NCI-H2196 (cell line): ENCODE data around the gene CDH13.

Source experiments
- DNase-seq: peaks from one replicate; lab custom pipeline; 2025; ENCODE audit not compliant: unreplicated experiment; lab: John Stamatoyannopoulos, UW

CDH13 gene

DNA sequence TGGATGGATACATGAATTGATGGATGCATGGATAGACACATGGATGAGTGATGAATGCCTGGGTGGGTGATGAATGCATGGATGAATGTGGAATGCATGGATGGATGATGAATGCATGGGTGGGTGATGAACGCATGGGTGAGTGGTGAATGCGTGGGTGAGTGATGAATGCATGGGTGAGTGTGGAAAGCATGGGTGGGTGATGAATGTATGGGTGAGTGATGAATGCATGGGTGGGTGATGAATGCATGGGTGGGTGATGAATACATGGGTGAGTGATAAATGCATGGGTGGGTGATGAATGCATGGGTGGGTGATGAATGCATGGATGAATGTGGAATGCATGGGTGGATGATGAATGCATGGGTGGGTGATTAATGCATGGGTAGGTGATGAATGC, 1097.1 kb downstream of the CDH13 start:
- no peak for DNase-seq

DNA sequence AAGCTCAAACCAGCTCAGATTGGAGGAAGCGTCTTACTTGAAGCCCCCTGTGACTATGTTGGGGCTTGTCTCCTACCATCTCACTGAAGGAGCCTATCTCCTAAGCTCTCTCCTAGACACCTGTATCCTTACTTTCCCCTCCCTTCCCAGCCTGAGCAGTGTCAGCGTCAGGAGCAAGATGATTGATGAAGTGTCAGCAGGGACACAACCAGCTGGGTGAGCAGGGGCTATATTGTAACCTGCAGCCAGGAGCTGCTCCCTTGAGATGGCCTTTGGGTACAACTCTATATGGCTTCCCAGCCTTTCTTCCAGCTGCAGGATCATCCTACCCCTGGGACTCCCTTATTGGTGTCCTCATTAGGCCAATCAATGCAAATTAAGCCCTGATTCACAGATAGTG, 1097.8 kb downstream of the CDH13 start:
- DNase-seq = no peak

DNA sequence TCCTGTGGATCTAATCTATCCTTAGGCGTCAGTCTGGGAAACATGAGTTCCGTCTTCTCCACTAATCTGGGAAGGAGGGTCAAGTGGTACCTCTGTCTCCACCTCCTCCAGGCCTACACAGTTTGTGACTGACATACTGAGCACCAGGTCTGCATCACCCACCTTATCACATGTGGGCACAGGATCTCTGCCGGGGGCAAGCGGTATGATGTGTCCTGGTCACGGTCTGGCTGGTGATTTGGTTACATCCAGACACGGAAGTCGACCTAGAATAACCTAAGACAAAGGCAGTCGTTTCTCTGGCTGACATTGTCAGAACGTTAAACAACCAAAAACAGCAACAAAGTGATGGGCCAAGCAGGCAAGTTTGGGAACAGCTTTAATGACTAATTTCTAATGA, 1098.5 kb downstream of the CDH13 start:
- no peak for DNase-seq

DNA sequence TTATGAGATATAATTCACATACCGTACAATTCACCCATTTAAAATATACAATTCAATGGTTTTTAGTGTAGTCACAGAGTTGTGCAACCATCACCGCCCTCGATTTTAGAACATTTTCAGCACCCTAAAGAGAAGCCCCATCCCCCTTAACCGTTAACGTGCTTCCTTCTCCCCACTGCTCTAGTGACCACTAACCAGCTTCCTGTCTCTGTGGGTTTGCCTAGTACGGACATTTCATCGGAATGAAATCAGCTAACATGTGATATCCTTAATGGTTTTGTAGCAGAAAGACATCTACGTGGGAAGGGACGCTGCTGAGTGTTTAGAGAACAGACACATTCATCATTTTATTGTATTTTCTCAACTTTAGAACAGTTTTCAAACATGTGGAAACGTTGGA, 1100.2 kb downstream of the CDH13 start:
- no peak for DNase-seq

DNA sequence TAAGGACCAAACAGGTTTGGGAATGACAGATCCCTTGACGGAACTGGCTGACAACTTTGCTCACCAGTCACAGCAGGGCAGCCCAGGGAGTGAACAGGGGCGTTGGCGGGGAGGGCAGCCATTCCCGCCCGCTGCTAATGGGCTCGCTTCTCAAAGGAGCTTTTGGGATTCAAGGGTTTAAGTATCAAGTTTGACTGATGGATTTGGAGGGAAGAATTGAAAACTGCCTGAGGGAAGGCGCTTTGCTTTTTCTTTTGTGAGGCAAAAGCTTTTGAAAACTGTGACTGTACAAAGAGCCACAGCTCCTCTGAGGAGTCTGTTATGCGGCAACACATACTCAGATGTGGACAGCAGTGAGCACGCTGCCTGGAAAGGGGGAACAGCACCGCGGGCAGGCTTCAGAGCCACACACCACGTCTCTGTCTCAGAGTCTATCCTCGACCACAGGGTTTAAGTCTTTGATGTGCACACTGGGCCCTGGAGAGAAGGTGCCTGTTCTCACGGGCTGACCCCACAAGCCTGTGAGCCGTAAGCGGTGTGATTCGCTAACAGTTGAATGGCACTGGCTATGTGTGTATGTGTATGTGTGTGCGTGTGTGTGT, 1101.1 kb downstream of the CDH13 start:
- DNase-seq = no peak

DNA sequence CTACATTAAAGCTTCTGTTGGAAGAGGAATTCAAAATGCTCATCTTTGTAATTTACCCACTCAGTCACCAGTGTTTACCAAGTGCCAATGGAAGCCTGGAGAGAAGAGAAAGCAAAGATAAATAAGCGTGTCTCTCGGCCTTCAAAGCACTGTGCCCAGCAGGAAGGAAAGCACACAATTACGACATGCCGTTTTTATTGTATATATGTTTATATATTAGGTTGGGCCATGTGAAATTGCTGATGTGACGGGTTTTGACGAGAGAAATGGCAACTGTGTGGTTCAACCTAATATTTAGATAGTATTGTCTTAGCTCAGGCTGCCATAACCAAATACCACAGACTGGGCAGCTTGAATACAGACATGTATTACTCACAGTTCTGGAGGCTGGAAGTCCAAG, 1101.7 kb downstream of the CDH13 start:
- no peak for DNase-seq

DNA sequence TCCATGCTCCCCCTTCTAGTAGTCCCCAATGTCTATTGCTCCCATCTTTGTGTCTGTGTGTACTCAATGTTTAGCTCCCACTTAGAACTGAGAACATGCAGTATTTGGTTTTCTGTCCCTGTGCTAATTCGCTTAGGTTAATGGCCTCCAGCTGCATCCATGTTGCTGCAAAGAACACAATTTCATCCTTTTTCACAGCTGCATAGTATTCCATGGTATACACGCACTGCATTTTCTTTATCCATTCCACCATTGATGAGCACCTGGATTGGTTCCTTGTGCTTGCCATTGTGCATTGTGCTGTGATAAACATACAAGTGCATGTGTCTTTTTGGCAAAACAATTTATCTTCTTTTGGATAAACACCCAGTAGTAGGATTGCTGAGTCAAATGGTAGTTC, 1104.0 kb downstream of the CDH13 start:
- no peak for DNase-seq

DNA sequence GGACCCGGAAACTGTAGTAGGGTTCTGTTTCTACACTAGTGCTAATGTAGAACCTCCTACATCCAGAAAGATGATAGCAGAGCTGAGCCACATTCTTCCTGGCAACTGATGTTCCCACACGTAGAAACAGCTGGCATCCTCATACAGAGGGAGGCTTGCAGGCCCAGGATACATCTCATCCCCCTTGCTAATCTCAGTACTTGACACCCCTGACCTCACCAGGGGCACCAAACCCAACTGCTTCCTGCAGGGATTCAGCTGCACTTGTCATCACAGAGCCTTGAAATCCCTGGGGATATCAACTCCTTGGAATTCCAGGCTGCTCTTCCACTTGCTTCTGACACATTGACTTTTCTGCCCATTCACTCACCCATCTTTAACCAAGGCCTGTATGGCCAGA, 1105.8 kb downstream of the CDH13 start:
- no peak for DNase-seq

DNA sequence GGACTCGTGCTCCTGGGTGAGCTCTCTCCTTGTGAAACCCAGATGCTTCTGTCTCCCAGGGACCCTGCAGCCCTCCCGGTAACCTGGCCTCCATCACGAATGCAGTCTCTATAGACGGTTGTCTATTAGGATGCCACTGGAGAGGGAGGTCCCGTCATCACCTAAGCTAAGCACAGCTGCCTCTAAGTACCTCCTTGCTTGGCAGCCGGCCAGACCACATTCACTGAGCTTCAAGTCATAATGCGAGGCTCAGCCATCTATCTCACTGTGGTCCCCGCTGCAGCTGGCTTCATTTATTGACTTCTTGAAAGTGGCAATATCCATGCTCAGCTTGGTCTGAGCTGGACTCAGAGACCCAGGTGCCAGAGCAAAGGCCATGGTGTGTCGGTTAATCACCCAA, 1106.5 kb downstream of the CDH13 start:
- DNase-seq = peak; percentile 64

DNA sequence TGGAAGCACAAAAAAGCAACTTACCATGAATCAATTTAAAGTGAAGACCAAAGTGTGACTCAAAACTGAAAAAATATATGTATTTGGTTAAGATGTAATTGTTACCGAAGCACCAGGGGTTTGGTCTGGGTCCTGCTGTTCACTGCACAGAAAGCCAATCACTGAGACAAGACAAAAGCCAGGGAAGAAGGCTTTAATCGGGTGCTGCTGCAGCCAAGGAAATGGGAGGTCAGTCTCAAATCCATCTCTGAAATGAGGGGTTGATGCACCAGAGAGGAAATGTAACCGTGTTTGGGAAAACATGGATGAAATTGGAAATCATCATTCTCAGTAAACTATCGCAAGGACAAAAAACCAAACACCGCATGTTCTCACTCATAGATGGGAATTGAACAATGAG, 1107.4 kb downstream of the CDH13 start:
- DNase-seq = no peak

DNA sequence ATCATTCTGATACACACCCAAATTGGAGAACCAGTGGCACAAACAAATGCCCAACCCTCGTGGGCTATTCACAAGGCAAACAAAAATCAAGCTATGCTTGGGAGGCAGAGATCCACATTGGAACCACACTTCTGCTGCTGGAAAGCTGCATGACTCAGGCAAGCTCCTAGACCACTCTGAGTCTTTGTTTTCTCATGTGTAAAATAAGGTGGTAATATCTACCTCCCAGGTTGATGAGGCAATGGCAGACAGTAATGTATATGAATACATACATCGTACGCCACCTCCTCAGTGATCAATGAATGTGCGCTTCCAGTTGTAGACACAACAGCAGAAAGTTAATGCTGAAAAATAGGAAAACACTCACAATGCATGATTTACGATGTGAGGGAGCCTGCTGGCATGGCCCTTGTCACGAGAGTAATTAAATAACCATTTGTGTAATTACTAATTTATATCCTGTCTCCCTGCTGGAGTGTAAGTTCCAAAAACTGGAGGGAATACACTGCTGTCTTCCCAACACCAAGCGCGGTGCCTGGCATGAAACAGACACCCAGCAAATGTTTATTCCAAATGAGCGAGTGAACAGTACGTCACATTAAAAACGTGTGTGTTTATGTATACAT, 1111.1 kb downstream of the CDH13 start:
- DNase-seq = no peak

DNA sequence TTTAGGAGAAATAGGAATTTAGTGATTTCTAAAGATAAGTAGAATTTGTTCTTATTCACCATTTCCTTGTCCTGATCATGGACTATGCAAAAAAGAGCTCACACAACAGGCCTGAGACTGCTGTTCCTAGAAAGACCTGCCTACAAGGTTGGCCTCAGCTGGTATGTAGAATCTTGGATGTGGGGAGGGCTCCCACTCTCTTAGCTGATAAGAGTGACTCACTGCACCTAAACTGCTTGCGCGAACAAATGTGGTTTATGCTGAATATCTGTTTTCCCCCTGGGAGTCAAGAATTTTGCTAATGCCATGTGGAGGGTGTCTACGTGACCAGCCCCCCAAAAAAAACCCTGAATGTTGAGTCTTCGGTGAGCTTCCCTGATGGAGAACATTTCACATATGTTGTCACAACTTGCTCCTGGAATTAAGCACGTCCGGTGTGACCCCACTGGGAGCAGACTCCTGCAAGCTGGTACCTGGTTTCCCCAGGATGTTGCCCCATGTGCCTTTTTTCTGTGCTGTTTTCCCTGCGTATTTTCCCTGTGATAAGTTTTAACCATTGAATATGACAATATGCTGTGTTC, 1112.2 kb downstream of the CDH13 start:
- no peak for DNase-seq

DNA sequence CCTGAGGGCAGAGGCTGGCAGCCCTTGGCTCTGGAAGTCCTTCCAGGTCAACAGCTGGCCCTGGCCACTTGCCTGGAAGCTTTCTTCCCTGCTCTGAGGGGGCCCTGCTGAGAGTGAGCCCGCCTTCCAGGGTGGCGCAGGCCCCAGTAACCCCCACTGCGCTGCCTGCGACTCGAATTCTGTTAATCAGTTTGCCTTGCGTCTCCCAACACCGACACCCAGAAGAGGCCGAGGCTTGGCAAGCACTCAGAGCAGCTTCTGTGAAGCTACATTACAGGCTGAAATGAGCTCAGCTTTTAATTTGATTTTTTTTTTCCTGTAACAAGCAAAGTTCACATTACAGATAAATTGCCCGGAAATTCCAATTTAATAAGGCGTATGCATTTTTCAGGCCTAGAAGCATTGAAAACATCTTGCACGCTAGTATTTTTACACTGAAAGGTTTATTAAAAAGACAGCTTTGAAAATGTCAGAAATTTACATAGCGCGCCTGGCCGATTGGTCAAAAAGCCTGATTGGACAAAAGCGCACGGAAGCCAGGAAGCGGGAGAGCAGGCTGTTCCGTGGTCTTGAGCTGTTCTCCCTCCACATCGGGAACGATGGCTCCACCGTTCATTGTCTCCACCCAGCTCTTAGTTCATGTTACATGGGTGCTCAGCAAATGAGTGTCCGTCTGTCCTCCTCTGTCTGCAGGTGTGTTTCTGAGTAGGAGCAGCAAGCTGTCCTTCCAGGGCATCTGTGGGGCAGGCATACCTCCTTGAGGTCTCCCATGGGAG, 1115.5 kb downstream of the CDH13 start:
- DNase-seq = no peak

DNA sequence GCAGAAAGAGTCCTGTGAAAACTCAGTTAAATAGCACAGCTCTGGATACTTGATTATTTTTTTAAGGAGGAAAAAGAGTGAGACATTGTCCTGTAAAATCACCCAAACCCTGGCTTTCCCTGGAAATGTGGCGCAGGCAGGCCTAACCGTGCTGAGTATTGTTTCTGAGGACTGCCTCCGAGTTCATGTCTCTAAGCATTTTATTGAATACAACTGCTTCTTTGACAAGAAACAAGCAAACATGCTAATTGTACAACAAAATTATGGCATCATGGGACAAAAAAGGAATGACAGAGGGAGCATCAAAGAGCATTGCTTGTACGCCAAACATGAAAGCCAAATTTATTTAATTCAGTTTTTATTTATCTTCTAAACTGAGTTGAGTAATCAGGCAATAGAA, 1116.5 kb downstream of the CDH13 start:
- DNase-seq = no peak

DNA sequence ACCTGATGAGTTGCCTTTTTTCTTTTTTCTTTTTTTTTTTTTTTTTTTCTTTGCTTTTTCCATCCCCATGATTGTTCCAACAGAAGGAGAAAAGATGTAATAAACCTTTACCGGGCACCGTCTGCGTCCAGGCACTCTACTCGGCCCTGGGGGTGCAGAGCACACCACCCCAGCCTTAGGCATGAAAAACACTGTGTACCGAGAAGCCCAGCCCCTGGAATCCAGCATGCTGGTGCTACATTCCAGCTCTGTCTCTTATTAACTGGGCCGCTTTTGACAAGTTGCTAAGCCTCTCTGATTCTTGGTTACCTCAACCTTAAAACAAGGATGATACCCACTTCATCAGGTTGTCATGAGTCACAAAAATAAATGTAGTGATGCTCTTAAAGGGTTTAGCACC, 1117.0 kb downstream of the CDH13 start:
- DNase-seq = no peak

DNA sequence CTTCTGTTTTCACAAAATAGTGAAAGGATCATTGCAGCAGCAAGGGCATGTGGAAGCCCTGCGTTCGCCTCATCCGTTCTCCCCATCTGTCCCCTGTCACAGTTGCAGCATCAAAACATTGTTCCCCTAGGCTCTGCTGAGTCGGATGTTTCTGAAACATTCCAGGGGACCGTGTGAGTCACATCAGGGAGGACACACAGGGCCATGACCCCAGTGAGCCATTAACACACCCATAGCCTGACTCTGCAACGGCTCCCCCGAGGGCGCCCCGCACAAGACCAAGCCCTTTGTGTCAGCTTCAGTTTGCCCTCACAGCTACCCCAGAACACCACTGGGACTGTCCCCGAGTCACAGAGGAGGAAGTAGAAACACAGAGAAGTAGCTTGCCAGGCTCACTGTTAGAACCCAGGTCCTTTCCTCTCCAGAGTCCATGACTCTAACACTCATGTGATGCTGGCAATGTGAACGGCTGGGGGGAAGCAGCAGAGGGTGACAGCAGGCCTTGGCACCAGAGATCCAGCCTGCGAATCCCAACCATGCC, 1117.7 kb downstream of the CDH13 start:
- no peak for DNase-seq

DNA sequence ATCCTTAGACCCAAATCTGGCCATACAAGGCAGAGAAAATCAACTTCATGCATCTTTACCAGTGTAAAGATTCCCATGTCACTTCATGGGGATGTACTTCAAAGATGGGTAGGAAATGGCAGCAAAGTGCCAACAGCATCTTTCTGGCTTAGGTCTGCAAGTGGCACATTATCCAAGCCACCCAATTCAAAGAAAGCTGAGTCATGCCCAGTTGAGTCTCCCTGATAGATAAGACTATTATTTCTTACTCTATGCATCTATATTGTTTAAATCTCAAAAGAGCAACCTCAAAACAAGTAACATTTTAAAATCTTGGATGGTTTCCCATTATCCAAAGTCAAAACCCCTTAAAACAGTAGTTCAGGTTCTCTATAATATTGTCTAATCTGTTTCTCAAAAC, 1119.8 kb downstream of the CDH13 start:
- DNase-seq = no peak

DNA sequence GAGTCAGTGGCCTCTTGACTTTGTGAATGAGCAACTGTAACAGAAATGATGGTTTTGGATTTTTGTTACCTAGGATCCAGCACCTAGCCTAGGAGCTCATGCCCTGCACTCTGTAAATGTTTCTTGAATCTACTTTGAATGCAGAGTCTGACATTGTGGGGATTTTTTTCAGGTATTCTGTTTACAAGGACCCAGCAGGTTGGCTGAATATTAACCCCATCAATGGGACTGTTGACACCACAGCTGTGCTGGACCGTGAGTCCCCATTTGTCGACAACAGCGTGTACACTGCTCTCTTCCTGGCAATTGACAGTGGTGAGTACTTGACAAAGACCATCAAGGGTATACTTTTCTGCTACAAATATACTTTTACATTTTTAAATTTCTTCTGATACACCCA, 1121.2 kb downstream of the CDH13 start:
- DNase-seq = no peak

DNA sequence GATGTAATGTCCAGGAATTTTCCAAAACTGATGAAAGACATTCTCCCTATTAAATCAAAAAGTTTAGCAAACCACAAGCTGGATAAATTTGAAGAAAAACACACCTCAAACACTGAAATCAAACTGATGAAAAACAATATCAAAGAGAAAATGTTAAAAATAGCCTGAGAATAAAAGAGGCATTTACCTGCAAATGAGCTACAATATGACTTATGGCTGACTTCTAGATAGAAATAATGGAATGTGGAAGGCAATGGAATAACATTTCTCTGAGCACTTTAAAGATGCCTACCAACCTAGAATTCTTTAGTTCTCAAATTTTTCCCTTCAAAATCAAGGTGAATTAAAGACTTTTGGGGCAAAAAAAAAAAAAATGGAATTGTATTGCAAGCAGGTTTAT, 1128.6 kb downstream of the CDH13 start:
- DNase-seq = no peak

DNA sequence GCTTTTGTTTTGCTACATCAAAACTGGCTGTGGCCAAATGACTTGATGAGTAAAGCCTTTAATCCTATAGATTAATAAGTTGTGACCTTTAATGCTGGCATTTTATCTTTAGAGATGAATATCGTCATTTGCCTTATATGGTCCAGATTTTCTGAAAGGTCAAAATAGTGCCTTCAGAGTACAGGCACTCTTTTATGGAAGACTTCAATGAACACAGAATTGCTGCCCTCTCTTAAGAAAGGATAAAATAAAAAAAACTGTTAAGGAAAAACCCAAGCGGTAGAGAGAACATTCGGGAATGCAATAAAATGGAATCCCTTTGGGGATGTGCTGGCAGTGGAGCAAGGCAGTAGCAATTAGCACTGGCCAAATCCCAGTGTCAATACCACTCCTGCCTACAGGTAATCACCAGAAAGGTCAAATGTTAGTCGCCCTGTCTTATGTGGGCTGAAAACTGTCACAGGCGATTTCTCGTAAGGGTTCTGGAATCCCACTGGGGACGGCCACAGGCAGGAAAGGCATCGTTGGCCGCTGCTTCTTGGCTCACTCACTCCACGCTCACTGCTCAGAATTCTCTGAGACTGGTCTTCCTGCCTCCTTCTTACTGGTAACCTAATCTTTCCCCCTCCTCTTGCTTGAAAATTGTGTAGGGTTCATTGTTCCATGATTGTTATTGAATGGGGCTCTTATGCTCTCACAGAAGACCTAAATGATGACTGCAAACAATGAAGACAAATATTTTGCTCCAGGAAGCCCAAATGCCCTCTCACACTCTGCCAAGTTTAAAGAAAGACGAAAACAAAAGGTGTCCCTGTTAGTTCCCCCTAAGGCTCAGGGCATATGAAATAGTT, 1135.6 kb downstream of the CDH13 start:
- DNase-seq = no peak

DNA sequence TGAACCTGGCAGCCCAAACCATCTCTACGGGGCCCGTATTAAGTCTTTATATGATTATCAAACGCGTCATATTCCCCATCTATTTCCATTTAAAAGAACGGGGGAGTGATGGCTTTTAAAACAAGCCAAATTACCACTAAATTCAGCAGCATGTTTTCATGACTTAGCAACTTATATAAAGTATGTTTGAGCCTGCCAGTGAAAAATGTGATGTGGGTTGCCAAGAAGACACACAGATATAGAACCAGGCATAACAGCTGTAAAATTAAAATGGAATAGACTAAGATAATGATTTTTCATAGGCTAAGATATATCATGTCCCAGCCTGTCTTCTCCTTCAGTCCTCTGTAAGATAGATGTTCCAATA, 1136.2 kb downstream of the CDH13 start:
- no peak for DNase-seq
